ENCODE measurements around the gene NDUFAF5.

NDUFAF5 gene

DNA sequence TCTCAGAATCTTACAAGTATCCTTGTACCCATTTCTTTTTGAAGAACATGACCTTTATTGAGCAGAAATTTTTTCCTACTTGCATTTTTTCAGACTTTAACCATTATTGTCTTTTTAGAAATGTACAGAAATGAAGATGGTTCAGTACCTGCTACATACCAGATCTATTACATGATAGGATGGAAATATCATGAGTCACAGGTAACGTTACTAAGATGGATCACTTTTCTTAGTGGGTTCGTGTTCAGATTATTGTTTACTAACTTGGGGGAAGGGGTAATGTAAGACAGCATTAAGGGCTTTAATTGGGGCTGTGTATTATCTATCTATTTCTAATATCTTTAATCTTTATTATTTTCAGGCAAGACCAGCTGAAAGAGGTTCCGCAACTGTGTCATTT lies 31.9 kb downstream of the NDUFAF5 start:
- no peak overlapping the region for H3K4me3 ChIP-seq (replicated peaks; ENCODE audit: insufficient read depth, low read length)
- DNase-seq (ENCODE audit: low read depth in 1 of 2, low spot score in 1 of 2), result no peak
- TF ChIP-seq, protein P1, sequence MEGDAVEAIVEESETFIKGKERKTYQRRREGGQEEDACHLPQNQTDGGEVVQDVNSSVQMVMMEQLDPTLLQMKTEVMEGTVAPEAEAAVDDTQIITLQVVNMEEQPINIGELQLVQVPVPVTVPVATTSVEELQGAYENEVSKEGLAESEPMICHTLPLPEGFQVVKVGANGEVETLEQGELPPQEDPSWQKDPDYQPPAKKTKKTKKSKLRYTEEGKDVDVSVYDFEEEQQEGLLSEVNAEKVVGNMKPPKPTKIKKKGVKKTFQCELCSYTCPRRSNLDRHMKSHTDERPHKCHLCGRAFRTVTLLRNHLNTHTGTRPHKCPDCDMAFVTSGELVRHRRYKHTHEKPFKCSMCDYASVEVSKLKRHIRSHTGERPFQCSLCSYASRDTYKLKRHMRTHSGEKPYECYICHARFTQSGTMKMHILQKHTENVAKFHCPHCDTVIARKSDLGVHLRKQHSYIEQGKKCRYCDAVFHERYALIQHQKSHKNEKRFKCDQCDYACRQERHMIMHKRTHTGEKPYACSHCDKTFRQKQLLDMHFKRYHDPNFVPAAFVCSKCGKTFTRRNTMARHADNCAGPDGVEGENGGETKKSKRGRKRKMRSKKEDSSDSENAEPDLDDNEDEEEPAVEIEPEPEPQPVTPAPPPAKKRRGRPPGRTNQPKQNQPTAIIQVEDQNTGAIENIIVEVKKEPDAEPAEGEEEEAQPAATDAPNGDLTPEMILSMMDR (IDR thresholded peaks at IDR 0.05; ENCODE audit: insufficient read depth, low read length), result no peak
- TF ChIP-seq, protein P2, sequence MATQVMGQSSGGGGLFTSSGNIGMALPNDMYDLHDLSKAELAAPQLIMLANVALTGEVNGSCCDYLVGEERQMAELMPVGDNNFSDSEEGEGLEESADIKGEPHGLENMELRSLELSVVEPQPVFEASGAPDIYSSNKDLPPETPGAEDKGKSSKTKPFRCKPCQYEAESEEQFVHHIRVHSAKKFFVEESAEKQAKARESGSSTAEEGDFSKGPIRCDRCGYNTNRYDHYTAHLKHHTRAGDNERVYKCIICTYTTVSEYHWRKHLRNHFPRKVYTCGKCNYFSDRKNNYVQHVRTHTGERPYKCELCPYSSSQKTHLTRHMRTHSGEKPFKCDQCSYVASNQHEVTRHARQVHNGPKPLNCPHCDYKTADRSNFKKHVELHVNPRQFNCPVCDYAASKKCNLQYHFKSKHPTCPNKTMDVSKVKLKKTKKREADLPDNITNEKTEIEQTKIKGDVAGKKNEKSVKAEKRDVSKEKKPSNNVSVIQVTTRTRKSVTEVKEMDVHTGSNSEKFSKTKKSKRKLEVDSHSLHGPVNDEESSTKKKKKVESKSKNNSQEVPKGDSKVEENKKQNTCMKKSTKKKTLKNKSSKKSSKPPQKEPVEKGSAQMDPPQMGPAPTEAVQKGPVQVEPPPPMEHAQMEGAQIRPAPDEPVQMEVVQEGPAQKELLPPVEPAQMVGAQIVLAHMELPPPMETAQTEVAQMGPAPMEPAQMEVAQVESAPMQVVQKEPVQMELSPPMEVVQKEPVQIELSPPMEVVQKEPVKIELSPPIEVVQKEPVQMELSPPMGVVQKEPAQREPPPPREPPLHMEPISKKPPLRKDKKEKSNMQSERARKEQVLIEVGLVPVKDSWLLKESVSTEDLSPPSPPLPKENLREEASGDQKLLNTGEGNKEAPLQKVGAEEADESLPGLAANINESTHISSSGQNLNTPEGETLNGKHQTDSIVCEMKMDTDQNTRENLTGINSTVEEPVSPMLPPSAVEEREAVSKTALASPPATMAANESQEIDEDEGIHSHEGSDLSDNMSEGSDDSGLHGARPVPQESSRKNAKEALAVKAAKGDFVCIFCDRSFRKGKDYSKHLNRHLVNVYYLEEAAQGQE (IDR thresholded peaks at IDR 0.05; ENCODE audit: insufficient replicate concordance, low read depth), result no peak
- TF ChIP-seq GABPA (IDR thresholded peaks at IDR 0.05; ENCODE audit: low read depth), result no peak
- TF ChIP-seq SPI1 (IDR thresholded peaks at IDR 0.05; ENCODE audit: borderline replicate concordance, low read depth), result no peak
- no peak for TF ChIP-seq POLR2AphosphoS5 (IDR thresholded peaks at IDR 0.05; ENCODE audit: low read depth)
- no peak overlapping the region for H3K27ac ChIP-seq (replicated peaks)
- H3K27me3 ChIP-seq (ENCODE audit: insufficient read depth, poor library complexity, severe bottlenecking), result no peaks in the 10 kb centered on the region

DNA sequence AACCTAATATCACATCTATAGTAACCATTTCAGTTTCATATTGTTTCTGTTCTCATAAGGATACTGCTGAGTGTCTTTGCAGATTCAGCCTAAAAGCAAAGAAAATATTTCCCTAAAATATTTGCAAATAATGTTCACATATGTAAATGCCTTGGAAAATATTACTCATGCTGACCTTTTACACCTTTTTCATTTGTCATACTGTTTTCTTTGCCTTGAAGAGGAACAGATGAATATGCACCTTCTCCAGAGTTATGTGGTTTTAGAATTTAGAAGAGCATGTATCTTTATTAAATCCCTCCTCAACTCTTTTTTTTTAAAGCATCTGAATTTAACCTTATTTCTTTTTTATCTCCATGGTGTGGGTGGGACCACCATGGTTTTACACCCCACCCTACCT lies 32.5 kb downstream of the NDUFAF5 start:
- no peaks in the 10 kb centered on the region for H3K27me3 ChIP-seq (ENCODE audit: insufficient read depth, poor library complexity, severe bottlenecking)
- DNase-seq (ENCODE audit: low read depth in 1 of 2, low spot score in 1 of 2), result no peak
- TF ChIP-seq, protein P1 (IDR thresholded peaks at IDR 0.05; ENCODE audit: insufficient read depth, low read length), result no peak
- no peak for TF ChIP-seq SPI1 (IDR thresholded peaks at IDR 0.05; ENCODE audit: borderline replicate concordance, low read depth)
- TF ChIP-seq, protein P2 (IDR thresholded peaks at IDR 0.05; ENCODE audit: insufficient replicate concordance, low read depth), result no peak
- TF ChIP-seq POLR2AphosphoS5 (IDR thresholded peaks at IDR 0.05; ENCODE audit: low read depth), result no peak
- no peak for TF ChIP-seq GABPA (IDR thresholded peaks at IDR 0.05; ENCODE audit: low read depth)
- no peak overlapping the region for H3K4me3 ChIP-seq (replicated peaks; ENCODE audit: insufficient read depth, low read length)
- H3K27ac ChIP-seq (replicated peaks), result no peak overlapping the region

- peak; percentile 35 for DNase-seq (ENCODE audit: low read depth in 1 of 2, low spot score in 1 of 2)
- TF ChIP-seq GABPA (IDR thresholded peaks at IDR 0.05; ENCODE audit: low read depth), result no peak
- TF ChIP-seq POLR2AphosphoS5 (IDR thresholded peaks at IDR 0.05; ENCODE audit: low read depth), result no peak
- no peak for TF ChIP-seq SPI1 (IDR thresholded peaks at IDR 0.05; ENCODE audit: borderline replicate concordance, low read depth)
- TF ChIP-seq, protein P2 (IDR thresholded peaks at IDR 0.05; ENCODE audit: insufficient replicate concordance, low read depth), result no peak
- TF ChIP-seq, protein P1 (IDR thresholded peaks at IDR 0.05; ENCODE audit: insufficient read depth, low read length), result peak; percentile 8
- Histone ChIP-seq H3K4me3 (replicated peaks; ENCODE audit: insufficient read depth, low read length) (no peak overlapping the region), H3K27ac (replicated peaks) (no peak overlapping the region), H3K27me3 (ENCODE audit: insufficient read depth, poor library complexity, severe bottlenecking) (no peaks in the 10 kb centered on the region)
Measured at GRCh38 chr20:13819885-13820645, 35.2 kb downstream of the NDUFAF5 start.

Measured in HL-60 (cell line).